ENCODE results near the gene ZNF280A. TPM values are rescaled to one million over a fixed set of nuclear protein-coding genes. Genes with fewer than 3 reads are reported as not detected.

ZNF280A gene
- total RNA-seq, 1 experiment from 2014 or later, result 0.22 TPM

- Mint-ChIP-seq H3K27ac (no peak overlapping the region), H3K27me3 (ENCODE audit: low read depth) (peaks cover 90% of the 10 kb centered on the region), H3K9me3 (peaks cover 5% of the 10 kb centered on the region), H3K4me1 (peaks cover 14% of the 10 kb centered on the region), H3K4me3 (no peak overlapping the region), H3K36me3 (no peaks in the 10 kb centered on the region)
- POLR2A ChIA-PET, result no interaction called here
- CTCF ChIA-PET, result no interaction called here
- TF ChIP-seq AFF4 (CRISPR knock-in tag; IDR thresholded peaks at IDR 0.05; ENCODE audit: borderline replicate concordance) (no peak), KAT7 (CRISPR knock-in tag; IDR thresholded peaks at IDR 0.05; ENCODE audit: borderline replicate concordance) (no peak), SMAD4 (CRISPR knock-in tag; IDR thresholded peaks at IDR 0.05) (no peak), NFYB (CRISPR knock-in tag; conservative IDR thresholded peaks at IDR 0.05; ENCODE audit: low read depth) (no peak), RELA (CRISPR knock-in tag; IDR thresholded peaks at IDR 0.05; ENCODE audit: borderline replicate concordance) (no peak), RORB (CRISPR knock-in tag; IDR thresholded peaks at IDR 0.05) (no peak), EMX1 (CRISPR knock-in tag; IDR thresholded peaks at IDR 0.05) (no peak), CREM (CRISPR knock-in tag; IDR thresholded peaks at IDR 0.05) (no peak), ZNF317 (CRISPR knock-in tag; IDR thresholded peaks at IDR 0.05; ENCODE audit: borderline replicate concordance, low read depth) (no peak), ZNF219 (CRISPR knock-in tag; IDR thresholded peaks at IDR 0.05; ENCODE audit: borderline replicate concordance) (no peak), USF2 (CRISPR knock-in tag; IDR thresholded peaks at IDR 0.05) (no peak), E2F4 (CRISPR knock-in tag; IDR thresholded peaks at IDR 0.05; ENCODE audit: borderline replicate concordance, low read depth) (no peak), IRF2 (CRISPR knock-in tag; IDR thresholded peaks at IDR 0.05; ENCODE audit: borderline replicate concordance, low read depth) (no peak)
- ATAC-seq (no peak), DNase-seq (ENCODE audit: low spot score) (no peak)
Observed at GRCh38 chr22:22523494-22523893, 3.4 kb upstream of the ZNF280A start.

GRCh38 chr22:22521631-22522030 lies 1.6 kb upstream of the ZNF280A start:
- peaks cover 91% of the 10 kb centered on the region for H3K27me3 Mint-ChIP-seq (ENCODE audit: low read depth)
- H3K9me3 Mint-ChIP-seq, result peaks cover 5% of the 10 kb centered on the region
- H3K4me3 Mint-ChIP-seq, result no peak overlapping the region
- H3K36me3 Mint-ChIP-seq, result no peaks in the 10 kb centered on the region
- ChIA-PET CTCF (interaction anchor here (1.1 to 2.7 kb wide), 2 partner anchors 13 to 37 kb away, joined by 6 to 9 read pairs; partner anchors contain the start of genes PRAME and ZNF280B), POLR2A (no interaction called here)
- DNase-seq (ENCODE audit: low spot score), result no peak
- no peak for ATAC-seq
- peaks cover 14% of the 10 kb centered on the region for H3K4me1 Mint-ChIP-seq
- H3K27ac Mint-ChIP-seq, result no peak overlapping the region
- TF ChIP-seq ZBTB21 (CRISPR knock-in tag; IDR thresholded peaks at IDR 0.05; ENCODE audit: borderline replicate concordance), result no peak
- no peak for TF ChIP-seq FOXK1 (CRISPR knock-in tag; IDR thresholded peaks at IDR 0.05)
- no peak for TF ChIP-seq EMX1 (CRISPR knock-in tag; IDR thresholded peaks at IDR 0.05)
- TF ChIP-seq CREM (CRISPR knock-in tag; IDR thresholded peaks at IDR 0.05), result no peak
- no peak for TF ChIP-seq ZSCAN18 (CRISPR knock-in tag; IDR thresholded peaks at IDR 0.05)
- TF ChIP-seq ZNF232 (CRISPR knock-in tag; IDR thresholded peaks at IDR 0.05), result no peak
- no peak for TF ChIP-seq GABPB1 (CRISPR knock-in tag; IDR thresholded peaks at IDR 0.05)
- TF ChIP-seq NFYB (CRISPR knock-in tag; conservative IDR thresholded peaks at IDR 0.05; ENCODE audit: low read depth), result no peak
- TF ChIP-seq SP1 (CRISPR knock-in tag; conservative IDR thresholded peaks at IDR 0.05), result no peak
- no peak for TF ChIP-seq CBFB (CRISPR knock-in tag; IDR thresholded peaks at IDR 0.05; ENCODE audit: low read depth)
- TF ChIP-seq PRRX2 (CRISPR knock-in tag; IDR thresholded peaks at IDR 0.05), result no peak
- TF ChIP-seq GRHL2 (CRISPR knock-in tag; IDR thresholded peaks at IDR 0.05; ENCODE audit: insufficient replicate concordance, severe bottlenecking), result no peak
- TF ChIP-seq MLX (CRISPR knock-in tag; IDR thresholded peaks at IDR 0.05), result no peak
- TF ChIP-seq RELA (CRISPR knock-in tag; IDR thresholded peaks at IDR 0.05; ENCODE audit: borderline replicate concordance), result no peak
- TF ChIP-seq IRF2 (CRISPR knock-in tag; IDR thresholded peaks at IDR 0.05; ENCODE audit: borderline replicate concordance, low read depth), result no peak
- TF ChIP-seq ZNF425 (CRISPR knock-in tag; conservative IDR thresholded peaks at IDR 0.05), result no peak
